GM20431 (cell line): ENCODE results near the gene BTNL8.

Experiments used
- in situ Hi-C: fragments of 300-500 bp; cut with MseI, MboI; formaldehyde crosslinking; loops from one replicate; pipeline ENCODE4 v1.15.0; 2020; ENCODE audit warnings: low sequenced_read_pairs; ENCODE audit not compliant: unreplicated experiment

BTNL8 gene

DNA sequence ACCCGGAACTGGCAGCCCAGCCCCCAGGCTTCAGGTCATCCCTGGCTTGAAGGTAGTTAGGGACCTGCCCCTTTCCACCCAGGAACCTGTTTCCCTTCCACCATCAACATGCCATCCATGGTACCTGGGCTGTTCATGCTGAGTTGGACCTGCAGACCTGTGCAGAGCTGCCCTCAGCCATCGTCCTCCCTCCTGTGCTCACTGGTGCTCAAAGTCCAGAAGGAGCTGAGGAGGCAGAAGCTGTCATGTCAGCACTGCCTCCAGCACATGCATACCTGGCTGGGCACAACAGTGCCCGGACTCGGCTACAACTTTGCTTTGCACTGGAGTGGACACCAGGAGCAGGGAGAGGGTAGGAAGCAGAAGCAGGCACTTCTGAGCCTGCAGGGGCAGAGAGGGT is 36.2 kb downstream of the BTNL8 start:
- in situ Hi-C loops, result no loop called here

DNA sequence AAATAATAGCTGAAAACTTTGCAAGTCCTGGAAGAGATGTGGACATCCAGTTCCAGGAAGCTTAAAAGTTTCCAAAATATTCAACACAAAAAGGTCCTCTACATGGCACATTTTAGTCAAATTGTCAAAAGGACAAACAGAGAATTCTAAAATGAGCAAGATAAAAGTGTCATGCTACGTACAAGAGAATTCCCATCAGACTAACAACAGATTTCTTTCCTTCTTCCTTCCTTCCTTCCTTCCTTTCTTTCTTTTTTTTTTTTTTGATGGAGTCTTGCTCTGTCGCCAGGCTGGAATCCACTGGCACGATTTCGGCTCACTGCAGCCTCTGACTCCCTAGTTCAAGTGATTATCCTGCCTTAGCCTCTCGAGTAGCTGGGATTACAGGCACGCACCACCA is 39.3 kb downstream of the BTNL8 start:
- in situ Hi-C loops, result no loop called here

- in situ Hi-C loops, result no loop called here
These were observed 51.5 kb downstream of the BTNL8 start for GRCh38 chr5:180950291-180950949.

DNA sequence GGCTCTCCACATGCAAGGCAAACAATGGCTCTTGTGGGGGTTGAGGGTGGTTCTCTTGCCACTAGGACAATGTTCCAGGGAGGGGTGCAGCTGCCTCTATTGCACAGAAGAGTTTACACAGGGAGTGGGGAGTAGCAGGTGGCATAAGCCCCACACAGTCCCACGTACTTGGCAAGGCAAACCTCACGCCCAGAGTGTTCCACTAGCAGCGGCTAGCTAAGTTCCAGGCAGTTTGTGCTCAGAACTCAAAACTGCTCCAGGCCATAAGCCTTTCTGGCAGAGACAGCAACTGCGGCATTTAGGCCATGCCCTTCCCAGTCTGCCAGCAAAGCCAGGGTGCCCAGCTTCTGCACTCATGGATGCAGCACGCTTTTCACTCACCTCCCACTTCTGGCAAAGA is 60.7 kb downstream of the BTNL8 start:
- in situ Hi-C loops, result no loop called here

- in situ Hi-C loops, result no loop called here
These were observed 61.2 kb downstream of the BTNL8 start for GRCh38 chr5:180960209-180960608.

DNA sequence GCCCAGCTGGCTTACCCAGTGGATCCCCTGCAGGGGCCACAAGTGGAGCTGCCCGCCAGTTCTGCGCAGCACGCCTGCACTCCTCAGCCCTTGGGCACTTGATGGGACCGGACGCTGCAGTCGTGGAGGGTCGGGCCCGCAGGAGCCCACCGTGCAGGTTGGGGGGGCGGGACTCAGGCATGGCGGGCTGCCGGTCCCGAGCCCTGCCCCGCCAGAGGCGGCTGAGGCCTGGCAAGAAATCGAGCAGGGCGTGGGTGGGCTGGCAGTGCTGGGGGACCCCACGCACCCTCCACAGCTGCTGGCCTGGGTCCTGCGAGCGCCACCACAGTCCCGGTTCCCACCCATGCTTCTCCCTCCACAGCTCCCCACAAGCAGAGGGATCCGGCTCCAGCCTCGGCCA is 70.4 kb downstream of the BTNL8 start:
- in situ Hi-C loops, result no loop called here

DNA sequence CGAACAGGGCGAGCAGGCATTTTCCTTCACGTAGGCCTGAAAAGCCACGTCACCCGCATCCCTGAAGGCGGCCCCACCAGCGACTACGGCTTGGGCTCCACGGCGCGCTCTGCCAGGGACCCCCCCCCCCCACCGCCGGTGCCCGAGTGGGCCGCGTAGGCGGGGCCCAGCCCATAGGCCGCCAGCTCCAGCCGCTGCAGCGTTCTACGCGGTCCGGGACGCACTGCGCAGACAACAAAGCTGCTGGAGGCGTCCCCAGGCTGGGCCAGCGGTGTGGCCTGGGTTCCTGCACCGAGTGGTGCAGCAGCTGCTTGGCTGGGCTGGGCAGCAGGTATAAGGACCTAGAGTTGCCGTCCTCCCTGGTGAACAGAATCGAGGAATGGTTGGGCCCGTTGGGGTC is 71.4 kb downstream of the BTNL8 start:
- in situ Hi-C loops, result no loop called here

- in situ Hi-C loops, result no loop called here
These were observed 71.9 kb downstream of the BTNL8 start for GRCh38 chr5:180970875-180971274.

DNA sequence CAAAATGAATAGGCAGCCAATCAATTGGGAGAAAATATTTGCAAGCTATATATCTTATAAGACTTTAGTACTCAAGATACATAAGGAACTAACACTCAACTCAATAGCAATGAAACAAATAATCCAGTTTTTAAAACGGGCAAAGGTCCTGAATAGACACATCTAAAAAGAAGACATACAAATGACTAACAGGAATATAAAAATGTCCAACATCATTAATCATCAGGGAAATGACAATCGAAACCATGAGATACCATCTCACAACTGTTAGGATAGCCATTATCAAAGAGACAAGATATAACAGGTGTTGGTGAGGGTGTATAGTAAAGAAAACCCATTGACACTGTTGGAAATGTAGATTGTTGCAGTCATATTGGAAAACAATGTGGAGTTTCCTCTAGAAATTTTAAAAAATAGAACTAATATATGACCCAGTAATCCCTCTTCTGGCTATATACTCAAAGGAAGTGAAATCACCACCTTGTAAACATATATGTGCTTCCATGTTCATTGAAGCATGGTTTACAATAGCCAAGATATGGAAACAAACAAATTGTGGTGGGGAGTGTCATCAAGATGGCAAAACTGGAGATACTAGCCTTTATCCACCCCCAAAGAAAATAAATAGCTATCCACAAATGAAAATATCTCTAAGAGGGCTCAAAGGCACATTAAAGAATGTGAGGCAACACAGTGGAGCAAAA is 75.8 kb downstream of the BTNL8 start:
- in situ Hi-C loops, result no loop called here

DNA sequence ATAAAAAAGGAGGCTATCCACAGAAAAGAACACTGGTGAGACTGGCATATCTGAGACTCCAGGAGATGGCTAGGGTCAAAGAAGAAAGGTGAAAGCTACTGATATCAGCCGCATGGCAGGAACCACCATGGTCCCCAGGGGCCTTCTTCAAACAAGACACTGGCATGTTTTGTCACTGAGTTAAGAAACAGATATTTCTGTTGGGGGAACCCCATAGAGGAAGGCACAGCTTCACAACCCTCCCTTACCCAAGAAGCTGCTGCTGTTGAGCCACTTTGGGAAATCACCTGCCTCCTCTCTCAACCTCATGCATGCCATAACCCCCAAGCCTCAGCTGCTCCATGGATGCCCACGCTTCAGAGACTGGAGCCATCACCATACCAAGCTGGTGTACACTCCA is 76.4 kb downstream of the BTNL8 start:
- in situ Hi-C loops, result no loop called here

DNA sequence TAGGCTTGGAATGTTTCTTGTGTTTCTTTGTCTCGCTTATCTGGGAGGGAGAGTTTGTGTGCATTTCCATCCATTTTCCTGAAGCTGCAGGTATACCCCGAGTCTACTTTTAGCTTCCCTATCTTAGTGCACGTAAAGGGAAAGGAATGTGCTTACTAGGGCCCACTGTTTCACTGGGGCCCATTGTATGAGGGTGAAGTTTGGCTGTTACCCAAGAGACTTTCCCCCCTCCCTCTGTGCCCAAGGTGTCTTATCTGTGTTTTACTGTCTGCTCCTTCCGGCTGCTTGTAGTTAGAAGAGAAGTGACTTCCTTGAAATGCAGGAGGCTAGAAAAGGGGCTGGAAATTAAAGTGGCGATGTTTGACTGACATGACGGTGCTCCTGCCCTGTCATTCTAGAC is 77.6 kb downstream of the BTNL8 start:
- in situ Hi-C loops, result no loop called here

- in situ Hi-C loops, result no loop called here
These were observed 78.9 kb downstream of the BTNL8 start for GRCh38 chr5:180977852-180978251.

DNA sequence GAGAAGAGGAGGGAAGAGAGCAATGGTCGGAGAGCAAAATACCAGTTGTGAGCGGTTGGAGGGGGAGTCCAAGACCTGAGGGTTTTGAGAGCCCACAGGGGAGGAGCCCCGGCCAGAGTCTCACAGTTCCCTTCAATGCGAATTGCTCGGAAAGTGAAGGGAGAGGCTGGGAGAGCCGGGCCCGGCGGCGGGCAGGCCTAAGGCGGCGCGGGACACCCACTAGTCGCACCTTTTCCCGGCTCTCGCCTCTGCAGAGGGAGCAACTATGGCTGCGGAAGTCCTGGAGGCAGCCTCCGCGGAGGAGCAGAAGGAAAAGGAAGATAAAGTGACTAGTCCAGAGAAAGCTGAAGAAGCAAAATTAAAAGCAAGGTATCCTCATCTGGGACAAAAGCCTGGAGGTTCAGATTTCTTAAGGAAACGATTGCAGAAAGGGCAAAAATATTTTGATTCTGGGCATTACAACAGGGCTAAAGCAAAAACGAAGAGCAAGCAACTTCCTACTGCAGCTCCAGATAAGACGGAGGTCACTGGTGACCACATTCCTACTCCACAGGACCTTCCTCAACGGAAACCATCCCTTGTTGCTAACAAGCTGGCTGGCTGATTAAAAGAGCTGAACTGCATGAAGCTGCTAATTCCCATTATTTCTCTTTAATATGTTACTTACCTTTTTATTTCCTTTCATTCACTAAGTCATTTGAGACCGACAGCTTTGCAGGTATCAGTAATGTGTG is 83.2 kb downstream of the BTNL8 start:
- in situ Hi-C loops, result no loop called here

DNA sequence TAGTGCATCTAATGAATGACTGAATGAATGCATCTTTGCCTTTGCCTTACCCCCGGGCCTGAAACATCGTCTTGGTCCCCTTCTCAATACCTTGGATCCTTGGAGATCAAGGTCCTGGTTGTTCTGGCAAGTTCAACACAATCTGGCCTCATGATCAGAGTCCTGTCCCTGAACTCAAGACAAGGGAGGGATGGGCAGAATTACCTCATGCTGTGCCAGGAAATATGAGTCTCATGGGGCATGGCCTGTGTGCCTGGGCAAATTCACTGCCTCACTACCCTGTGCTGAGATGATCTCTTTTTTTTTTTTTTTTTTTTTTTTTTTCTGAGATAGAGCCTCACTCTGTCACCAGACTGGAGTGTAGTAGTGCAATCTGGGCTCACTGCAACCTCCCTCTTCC is 89.1 kb downstream of the BTNL8 start:
- in situ Hi-C loops, result no loop called here

DNA sequence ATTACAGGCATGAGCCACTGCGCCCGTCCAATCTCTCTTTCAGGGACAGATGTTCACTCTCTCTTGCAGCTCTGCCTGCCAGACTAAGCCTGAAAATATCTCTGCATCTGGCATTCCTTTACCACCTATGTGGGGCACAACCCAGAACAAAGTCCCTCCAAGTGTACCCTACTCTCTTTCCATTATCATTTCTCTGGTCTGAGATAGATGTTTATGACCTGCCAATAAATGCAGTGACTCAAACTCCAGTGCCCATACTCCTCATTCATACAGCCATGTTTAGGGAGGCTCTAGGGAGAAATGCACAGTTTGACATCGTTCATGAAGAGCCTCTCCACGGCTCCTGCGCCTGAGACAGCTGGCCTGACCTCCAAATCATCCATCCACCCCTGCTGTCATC is 89.6 kb downstream of the BTNL8 start, which contains the start of gene BTNL3:
TSS of gene BTNL3 (plus strand) at position 255 of the 400 bp plus-strand sequence. CDS start 183 bp downstream, outside the sequence.
- in situ Hi-C loops, result no loop called here

- in situ Hi-C loops, result no loop called here
These were observed 91.3 kb downstream of the BTNL8 start for GRCh38 chr5:180990086-180990881.

- in situ Hi-C loops, result no loop called here
These were observed 91.9 kb downstream of the BTNL8 start for GRCh38 chr5:180990882-180991242.
